Neuron (in vitro differentiated cells): ENCODE measurements around the gene ZNF563.
"Not testable (repeated sequence)": the region's sequence is repeated elsewhere in the genome, so short reads cannot be mapped to it uniquely, and the experiment has no call there.

Experiments used
- H2AFZ ChIP-seq: one replicate; pipeline ENCODE4 v1.6.1; 2013; ENCODE audit warnings: low read depth, mild to moderate bottlenecking, inconsistent platforms, low read length, moderate library complexity
- H3K27me3 ChIP-seq: one replicate; pipeline ENCODE4 v1.6.1; 2013; ENCODE audit warnings: low read length; ENCODE audit not compliant: insufficient read depth
- H3K36me3 ChIP-seq: one replicate; pipeline ENCODE4 v1.6.1; 2013; ENCODE audit warnings: low read length; ENCODE audit not compliant: insufficient read depth
- H3K4me1 ChIP-seq: one replicate; pipeline ENCODE4 v1.6.1; 2013; ENCODE audit warnings: low read length; ENCODE audit not compliant: insufficient read depth
- H3K4me3 ChIP-seq: 2 replicates; pipeline ENCODE4 v1.5.1; 2013; ENCODE audit warnings: mild to moderate bottlenecking, low read length, moderate library complexity
- H3K9me3 ChIP-seq: one replicate; pipeline ENCODE4 v1.6.1; 2013; ENCODE audit warnings: low read length

Gene ZNF563

GRCh38 chr19:12333162-12334159 is at the start of gene ZNF563:
Gene ZNF563, minus strand, starts transcription at chr19:12333633. Its CDS starts 151 bp downstream, at chr19:12333482.
- no peaks in the 10 kb centered on the region for H3K36me3 ChIP-seq
- peak within 1 kb of the TSS; percentile 64 for H2AFZ ChIP-seq
- H3K27me3 ChIP-seq: no peaks in the 10 kb centered on the region
- no peaks in the 10 kb centered on the region for H3K9me3 ChIP-seq
- peaks cover 10% of the 10 kb centered on the region for H3K4me1 ChIP-seq
- peak within 1 kb of the TSS; percentile 67 for H3K4me3 ChIP-seq

- Histone ChIP-seq H3K4me3 (no peak overlapping the region), H3K27me3 (no peaks in the 10 kb centered on the region), H3K9me3 (peaks cover 23% of the 10 kb centered on the region)
Observed at GRCh38 chr19:12380444-12380737, 47.0 kb upstream of the ZNF563 start.

GRCh38 chr19:12379732-12380443 is 46.5 kb upstream of the ZNF563 start:
- H3K9me3 ChIP-seq: peaks cover 23% of the 10 kb centered on the region
- no peaks in the 10 kb centered on the region for H3K27me3 ChIP-seq
- no peak overlapping the region for H2AFZ ChIP-seq
- H3K4me3 ChIP-seq: no peak overlapping the region
- H3K36me3 ChIP-seq: no peaks in the 10 kb centered on the region
- no peaks in the 10 kb centered on the region for H3K4me1 ChIP-seq

More at GRCh38 chr19:12380444-12380737, 47.0 kb upstream of the ZNF563 start:
- H3K36me3 ChIP-seq: no peaks in the 10 kb centered on the region
- no peaks in the 10 kb centered on the region for H3K4me1 ChIP-seq
- H2AFZ ChIP-seq: no peak overlapping the region

GRCh38 chr19:12374026-12374425 is 40.6 kb upstream of the ZNF563 start:
- no peak overlapping the region for H2AFZ ChIP-seq
- no peaks in the 10 kb centered on the region for H3K36me3 ChIP-seq
- H3K4me3 ChIP-seq: no peak overlapping the region
- no peaks in the 10 kb centered on the region for H3K27me3 ChIP-seq
- no peaks in the 10 kb centered on the region for H3K4me1 ChIP-seq
- peaks cover 9% of the 10 kb centered on the region for H3K9me3 ChIP-seq

- peaks cover 6% of the 10 kb centered on the region for H3K36me3 ChIP-seq
- peaks cover 6% of the 10 kb centered on the region for H3K4me1 ChIP-seq
- H3K9me3 ChIP-seq: peaks cover 6% of the 10 kb centered on the region
- H3K4me3 ChIP-seq: peak within 1 kb of the TSS; percentile 69
- H2AFZ ChIP-seq: peak within 1 kb of the TSS; percentile 1
- H3K27me3 ChIP-seq: no peaks in the 10 kb centered on the region
Observed at GRCh38 chr19:12365236-12366162, 32.1 kb upstream of the ZNF563 start, which contains the start of gene ZNF442. Gene ZNF442, minus strand, starts transcription at chr19:12365683. Its CDS starts 2,052 bp downstream, at chr19:12363631.

- peaks cover 6% of the 10 kb centered on the region for H3K4me1 ChIP-seq
- H3K9me3 ChIP-seq: peaks cover 8% of the 10 kb centered on the region
- no peaks in the 10 kb centered on the region for H3K27me3 ChIP-seq
- peak overlapping the region; percentile 69 for H3K4me3 ChIP-seq
- peaks cover 6% of the 10 kb centered on the region for H3K36me3 ChIP-seq
- H2AFZ ChIP-seq: no peak overlapping the region
Observed at GRCh38 chr19:12364391-12365235, 31.2 kb upstream of the ZNF563 start.

- H3K36me3 ChIP-seq, H2AFZ ChIP-seq, H3K4me3 ChIP-seq, H3K4me1 ChIP-seq, H3K27me3 ChIP-seq: not testable (repeated sequence)
- peaks cover 22% of the 10 kb centered on the region for H3K9me3 ChIP-seq
Observed at GRCh38 chr19:12362236-12362635, 28.8 kb upstream of the ZNF563 start.

GRCh38 chr19:12353375-12353774 is 19.9 kb upstream of the ZNF563 start:
- H3K4me1 ChIP-seq: no peaks in the 10 kb centered on the region
- no peak overlapping the region for H3K4me3 ChIP-seq
- H3K36me3 ChIP-seq: peaks cover 41% of the 10 kb centered on the region
- no peak overlapping the region for H2AFZ ChIP-seq
- peaks cover 67% of the 10 kb centered on the region for H3K9me3 ChIP-seq
- no peaks in the 10 kb centered on the region for H3K27me3 ChIP-seq

- Histone ChIP-seq H3K27me3 (no peaks in the 10 kb centered on the region), H3K4me3 (no peak overlapping the region), H2AFZ (no peak overlapping the region), H3K4me1 (no peaks in the 10 kb centered on the region), H3K9me3 (peaks cover 69% of the 10 kb centered on the region), H3K36me3 (peaks cover 53% of the 10 kb centered on the region)
Observed at GRCh38 chr19:12350890-12351197, 17.4 kb upstream of the ZNF563 start.

- Histone ChIP-seq H3K9me3 (peaks cover 68% of the 10 kb centered on the region), H3K4me1 (no peaks in the 10 kb centered on the region), H2AFZ (no peak overlapping the region), H3K27me3 (no peaks in the 10 kb centered on the region), H3K36me3 (peaks cover 53% of the 10 kb centered on the region), H3K4me3 (no peak overlapping the region)
Observed at GRCh38 chr19:12350185-12350889, 16.9 kb upstream of the ZNF563 start.

- H3K36me3 ChIP-seq: peaks cover 44% of the 10 kb centered on the region
- H3K9me3 ChIP-seq: peaks cover 54% of the 10 kb centered on the region
- H3K27me3 ChIP-seq: no peaks in the 10 kb centered on the region
- no peak overlapping the region for H2AFZ ChIP-seq
- no peaks in the 10 kb centered on the region for H3K4me1 ChIP-seq
- no peak overlapping the region for H3K4me3 ChIP-seq
Observed at GRCh38 chr19:12346896-12347295, 13.5 kb upstream of the ZNF563 start.
